MM.1S (cell line): ENCODE results near the gene ZMIZ1.

Experiments used
- DNase-seq: peaks from one replicate; pipeline ENCODE4 v3.0.0-alpha.2; 2015
- H2AFZ ChIP-seq: fragments of 300-600 bp; sonication (generic); 2 replicates; pipeline ENCODE4 v1.6.0; 2016; ENCODE audit warnings: antibody characterized with exemption, low read length
- H3F3A ChIP-seq: fragments of 300-600 bp; sonication (generic); 2 replicates; pipeline ENCODE4 v1.6.1; 2016; ENCODE audit warnings: mild to moderate bottlenecking, antibody characterized with exemption, low read length, moderate library complexity, mixed read lengths; ENCODE audit not compliant: insufficient read depth
- H3K27ac ChIP-seq: fragments of 300-600 bp; sonication (generic); 2 replicates; pipeline ENCODE4 v1.5.1; 2016; ENCODE audit warnings: mild to moderate bottlenecking, low read length
- H3K27me3 ChIP-seq: fragments of 300-600 bp; sonication (generic); replicated peaks from 2 replicates; pipeline ENCODE4 v1.6.0; 2016; ENCODE audit warnings: low read length; ENCODE audit not compliant: insufficient read depth
- H3K36me3 ChIP-seq: fragments of 300-600 bp; sonication (generic); replicated peaks from 2 replicates; pipeline ENCODE4 v1.6.1; 2016; ENCODE audit warnings: mild to moderate bottlenecking, low read length, mixed read lengths; ENCODE audit not compliant: insufficient read depth
- H3K4me1 ChIP-seq: fragments of 300-600 bp; sonication (generic); 2 replicates; pipeline ENCODE4 v1.6.1; 2016; ENCODE audit warnings: low read length, mixed read lengths
- H3K4me2 ChIP-seq: fragments of 300-600 bp; sonication (generic); 2 replicates; pipeline ENCODE4 v1.6.0; 2016; ENCODE audit warnings: low read depth, low read length
- H3K4me3 ChIP-seq: fragments of 300-600 bp; sonication (generic); 2 replicates; pipeline ENCODE4 v1.5.1; 2016; ENCODE audit warnings: low read length, mixed read lengths
- H3K79me2 ChIP-seq: fragments of 300-600 bp; sonication (generic); 2 replicates; pipeline ENCODE4 v1.6.1; 2016; ENCODE audit warnings: mixed run types, low read length, mixed read lengths
- H3K9ac ChIP-seq: fragments of 300-600 bp; sonication (generic); 2 replicates; pipeline ENCODE4 v1.6.1; 2016; ENCODE audit warnings: low read length, mixed read lengths
- H3K9me2 ChIP-seq: fragments of 300-600 bp; sonication (generic); replicated peaks from 2 replicates; pipeline ENCODE4 v1.6.1; 2016; ENCODE audit warnings: mild to moderate bottlenecking, low read length, mixed read lengths; ENCODE audit not compliant: insufficient read depth
- H3K9me3 ChIP-seq: fragments of 300-600 bp; sonication (generic); replicated peaks from 2 replicates; pipeline ENCODE4 v1.6.1; 2016; ENCODE audit warnings: mild to moderate bottlenecking, low read length, mixed read lengths; ENCODE audit not compliant: insufficient read depth
- H4K20me1 ChIP-seq: fragments of 300-600 bp; sonication (generic); 2 replicates; pipeline ENCODE4 v1.6.1; 2016; ENCODE audit warnings: mild to moderate bottlenecking, low read length, moderate library complexity, mixed read lengths; ENCODE audit not compliant: insufficient read depth
- CTCF ChIP-seq: fragments of 300-600 bp; sonication (generic); IDR thresholded peaks from 2 replicates; pipeline ENCODE4 v1.5.1; 2016; ENCODE audit warnings: antibody characterized with exemption, low read length, mixed read lengths
- EZH2 ChIP-seq: fragments of 300-600 bp; sonication (generic); optimal IDR thresholded peaks from 2 replicates; pipeline ENCODE3; 2017; ENCODE audit warnings: low read depth, mild to moderate bottlenecking, antibody characterized with exemption, low read length, mixed read lengths
- EZH2phosphoT487 ChIP-seq: fragments of 300-600 bp; sonication (generic); IDR thresholded peaks from 2 replicates; pipeline ENCODE4 v1.6.1; 2018; ENCODE audit warnings: antibody characterized with exemption, low read length

The ZMIZ1 gene

GRCh38 chr10:79292891-79293746 is 224.4 kb downstream of the ZMIZ1 start:
- Histone ChIP-seq H3K4me3 (no peak overlapping the region), H3K4me2 (no peak overlapping the region), H3K4me1 (no peaks in the 10 kb centered on the region), H3F3A (no peaks in the 10 kb centered on the region), H3K9me2 (no peaks in the 10 kb centered on the region), H2AFZ (no peak overlapping the region), H3K27ac (no peak overlapping the region), H4K20me1 (no peaks in the 10 kb centered on the region), H3K9me3 (no peaks in the 10 kb centered on the region), H3K79me2 (peaks cover 50% of the 10 kb centered on the region), H3K9ac (no peak overlapping the region), H3K36me3 (peaks cover 7% of the 10 kb centered on the region), H3K27me3 (no peaks in the 10 kb centered on the region)
- DNase-seq: no peak
- no peak for TF ChIP-seq EZH2
- peak; percentile 47 for TF ChIP-seq CTCF

GRCh38 chr10:79293841-79294581 is 225.2 kb downstream of the ZMIZ1 start:
- Histone ChIP-seq H3K9ac (no peak overlapping the region), H4K20me1 (no peaks in the 10 kb centered on the region), H2AFZ (no peak overlapping the region), H3K27ac (no peak overlapping the region), H3K79me2 (peaks cover 41% of the 10 kb centered on the region), H3K4me2 (no peak overlapping the region), H3K36me3 (peaks cover 7% of the 10 kb centered on the region), H3K4me1 (no peaks in the 10 kb centered on the region), H3K27me3 (no peaks in the 10 kb centered on the region), H3K9me2 (no peaks in the 10 kb centered on the region), H3K4me3 (no peak overlapping the region), H3K9me3 (no peaks in the 10 kb centered on the region), H3F3A (no peaks in the 10 kb centered on the region)
- TF ChIP-seq CTCF (no peak), EZH2phosphoT487 (no peak), EZH2 (no peak)
- no peak for DNase-seq

GRCh38 chr10:79295563-79295962 is 226.8 kb downstream of the ZMIZ1 start:
- H3K27ac ChIP-seq: no peak overlapping the region
- TF ChIP-seq EZH2phosphoT487: no peak
- no peak for TF ChIP-seq CTCF
- no peak for TF ChIP-seq EZH2
- no peak overlapping the region for H2AFZ ChIP-seq
- DNase-seq: no peak
- H4K20me1 ChIP-seq: no peaks in the 10 kb centered on the region
- H3K9me3 ChIP-seq: no peaks in the 10 kb centered on the region
- H3K4me3 ChIP-seq: no peak overlapping the region
- no peaks in the 10 kb centered on the region for H3K27me3 ChIP-seq
- H3K4me1 ChIP-seq: no peaks in the 10 kb centered on the region
- H3K4me2 ChIP-seq: no peak overlapping the region
- peaks cover 7% of the 10 kb centered on the region for H3K36me3 ChIP-seq
- H3F3A ChIP-seq: no peaks in the 10 kb centered on the region
- H3K9ac ChIP-seq: no peak overlapping the region
- H3K79me2 ChIP-seq: peaks cover 26% of the 10 kb centered on the region
- H3K9me2 ChIP-seq: no peaks in the 10 kb centered on the region
